MCF 10A (cell line): ENCODE measurements around the gene WFDC12. TPM values are rescaled to one million over a fixed set of nuclear protein-coding genes. Genes with fewer than 3 reads are reported as not detected.
"Not testable (repeated sequence)": the region's sequence is repeated elsewhere in the genome, so short reads cannot be mapped to it uniquely, and the experiment has no call there.

Source experiments
- BruUV-seq: library from RNA; stranded (reverse); fragments of 400-500 nt; replicated peaks from 2 replicates; lab custom pipeline; 2021; lab: Mats Ljungman, UMichigan
- CTCF ChIA-PET: fragments of 300-600 bp; sonication (Branson Sonifier 250); formaldehyde crosslinking; extraction: SDS; loops from one replicate; lab custom pipeline; 2021; ENCODE audit warnings: antibody characterized with exemption, inconsistent platforms; lab: Yijun Ruan, JAX
- POLR2A ChIA-PET: fragments of 300-600, 350-650 bp; sonication (Branson Sonifier 250); formaldehyde crosslinking; extraction: SDS; loops from one replicate; lab custom pipeline; 2020; ENCODE audit warnings: antibody characterized with exemption, inconsistent platforms; lab: Yijun Ruan, JAX
- DNase-seq: peaks from one replicate; pipeline ENCODE4 v3.0.0-alpha.2; 2018; ENCODE audit not compliant: unreplicated experiment
- H3K27ac Mint-ChIP-seq: one replicate; pipeline ENCODE4 v1.8.0; 2022; ENCODE audit warnings: mild to moderate bottlenecking, low read depth, mixed read lengths; ENCODE audit not compliant: unreplicated experiment
- H3K27me3 Mint-ChIP-seq: one replicate; pipeline ENCODE4 v1.8.0; 2022; ENCODE audit warnings: mixed read lengths; ENCODE audit not compliant: insufficient read depth, unreplicated experiment
- H3K36me3 Mint-ChIP-seq: one replicate; pipeline ENCODE4 v1.8.0; 2022; ENCODE audit warnings: mild to moderate bottlenecking, moderate library complexity, mixed read lengths; ENCODE audit not compliant: insufficient read depth, unreplicated experiment
- H3K4me1 Mint-ChIP-seq: one replicate; pipeline ENCODE4 v1.8.0; 2022; ENCODE audit warnings: mixed read lengths; ENCODE audit not compliant: insufficient read depth, unreplicated experiment
- H3K4me3 Mint-ChIP-seq: one replicate; pipeline ENCODE4 v1.8.0; 2022; ENCODE audit warnings: mild to moderate bottlenecking, moderate library complexity, mixed read lengths; ENCODE audit not compliant: unreplicated experiment
- H3K9me3 Mint-ChIP-seq: one replicate; pipeline ENCODE4 v1.8.0; 2022; ENCODE audit warnings: mixed read lengths; ENCODE audit not compliant: unreplicated experiment
- intact Hi-C: fragments of 100-400 bp; cut with micrococcal nuclease; formaldehyde crosslinking; loops from 2 replicates; pipeline ENCODE4 v1.14.1; 2022
- total RNA-seq: library from RNA; stranded (reverse); gene quantifications from 2 replicates; pipeline ENCODE4 v1.2.3, GENCODE V29; 2022
- TF ChIP-seq, protein P1 (sequence below): fragments of 200-600 bp; IDR thresholded peaks from one replicate; pipeline ENCODE4 v1.8.0; 2022; ENCODE audit warnings: antibody characterized with exemption, mild to moderate bottlenecking; ENCODE audit not compliant: unreplicated experiment

WFDC12 gene
- total RNA-seq, 1 experiment from 2014 or later, result not detected

DNA sequence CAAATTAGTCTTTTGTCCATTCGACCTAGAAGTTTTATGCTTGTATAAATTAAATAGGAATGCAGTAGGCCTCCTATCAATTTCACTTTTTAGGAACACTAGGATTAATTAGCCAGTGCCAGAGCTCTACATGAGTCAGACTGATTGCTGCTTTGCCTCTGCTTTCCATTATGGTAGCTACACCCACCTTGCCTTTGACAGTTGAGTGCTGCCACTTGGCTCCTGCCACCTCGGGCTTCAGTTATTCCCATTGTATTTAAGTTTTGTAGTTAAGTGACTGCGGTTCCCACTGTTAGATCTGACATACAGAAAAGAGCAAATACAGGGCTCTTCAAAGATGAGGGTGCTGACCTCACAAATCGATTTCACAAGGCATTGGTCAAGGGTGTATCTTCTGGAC, 16.6 kb upstream of the WFDC12 start:
- no peak for DNase-seq
- TF ChIP-seq, protein P1, sequence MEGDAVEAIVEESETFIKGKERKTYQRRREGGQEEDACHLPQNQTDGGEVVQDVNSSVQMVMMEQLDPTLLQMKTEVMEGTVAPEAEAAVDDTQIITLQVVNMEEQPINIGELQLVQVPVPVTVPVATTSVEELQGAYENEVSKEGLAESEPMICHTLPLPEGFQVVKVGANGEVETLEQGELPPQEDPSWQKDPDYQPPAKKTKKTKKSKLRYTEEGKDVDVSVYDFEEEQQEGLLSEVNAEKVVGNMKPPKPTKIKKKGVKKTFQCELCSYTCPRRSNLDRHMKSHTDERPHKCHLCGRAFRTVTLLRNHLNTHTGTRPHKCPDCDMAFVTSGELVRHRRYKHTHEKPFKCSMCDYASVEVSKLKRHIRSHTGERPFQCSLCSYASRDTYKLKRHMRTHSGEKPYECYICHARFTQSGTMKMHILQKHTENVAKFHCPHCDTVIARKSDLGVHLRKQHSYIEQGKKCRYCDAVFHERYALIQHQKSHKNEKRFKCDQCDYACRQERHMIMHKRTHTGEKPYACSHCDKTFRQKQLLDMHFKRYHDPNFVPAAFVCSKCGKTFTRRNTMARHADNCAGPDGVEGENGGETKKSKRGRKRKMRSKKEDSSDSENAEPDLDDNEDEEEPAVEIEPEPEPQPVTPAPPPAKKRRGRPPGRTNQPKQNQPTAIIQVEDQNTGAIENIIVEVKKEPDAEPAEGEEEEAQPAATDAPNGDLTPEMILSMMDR, result no peak
- H3K9me3 Mint-ChIP-seq, result no peaks in the 10 kb centered on the region
- H3K4me3 Mint-ChIP-seq, result no peak overlapping the region
- peaks cover 12% of the 10 kb centered on the region for H3K27me3 Mint-ChIP-seq
- intact Hi-C loops, result no loop called here
- H3K27ac Mint-ChIP-seq, result no peak overlapping the region
- ChIA-PET POLR2A (no interaction called here), CTCF (interaction anchor here (2.4 to 4.9 kb wide), 5 partner anchors 12 to 152 kb away, joined by 9 to 144 read pairs (median 29); partner anchors contain the start of gene WFDC5)
- H3K4me1 Mint-ChIP-seq, result no peaks in the 10 kb centered on the region
- no peaks in the 10 kb centered on the region for H3K36me3 Mint-ChIP-seq
- BruUV-seq, result no TSS peak

DNA sequence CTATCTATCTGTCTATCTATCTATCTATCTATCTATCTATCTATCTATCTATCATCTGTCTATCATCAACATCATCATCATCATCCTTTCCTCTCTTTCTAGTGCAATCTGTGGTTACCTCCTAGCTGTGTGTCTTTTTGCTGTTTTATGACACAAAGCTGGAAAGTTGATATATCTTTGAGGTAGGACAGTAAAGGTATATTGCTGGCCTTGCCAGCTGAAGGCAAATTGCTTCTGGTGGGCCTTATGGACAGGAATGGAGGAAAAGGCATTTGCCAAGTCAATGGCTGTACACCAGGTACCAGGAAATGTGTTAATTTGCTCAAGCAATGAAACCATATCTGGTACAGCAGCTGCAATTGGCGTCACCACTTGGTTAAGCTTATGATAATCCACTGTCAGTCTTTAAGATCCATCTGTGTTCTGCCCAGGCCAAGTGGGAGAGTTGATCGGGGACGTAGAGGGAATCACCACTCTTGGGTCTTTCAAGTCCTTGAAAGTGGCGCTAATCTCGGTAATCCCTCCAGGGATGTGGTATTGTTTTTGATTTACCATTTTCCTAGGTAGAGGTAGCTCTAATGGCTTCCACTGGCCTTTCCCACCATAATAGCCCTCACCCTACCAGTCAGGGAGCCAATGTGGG, 15.6 kb upstream of the WFDC12 start:
- H3K36me3 Mint-ChIP-seq, H3K27ac Mint-ChIP-seq, BruUV-seq, H3K27me3 Mint-ChIP-seq, H3K4me1 Mint-ChIP-seq, DNase-seq, H3K9me3 Mint-ChIP-seq, H3K4me3 Mint-ChIP-seq: not testable (repeated sequence)
- ChIA-PET CTCF (interaction anchor here (0.5 to 4.9 kb wide), 35 partner anchors 9 to 646 kb away, joined by 3 to 144 read pairs (median 6); partner anchors contain the start of genes PI3, SLPI and WFDC5), POLR2A (interaction anchor here (0.7 to 2.6 kb wide), 3 partner anchors 10 to 151 kb away, joined by 3 to 14 read pairs (median 14); no protein-coding TSS in a partner anchor)
- intact Hi-C loops, result loop anchor here (1.0 kb wide), 1 partner anchor 151 kb away; no protein-coding TSS in a partner anchor

- ChIA-PET POLR2A (interaction anchor here (0.7 to 2.6 kb wide), 7 partner anchors 9 to 152 kb away, joined by 3 to 14 read pairs (median 3); partner anchors contain the start of gene PI3), CTCF (interaction anchor here (0.6 to 4.9 kb wide), 53 partner anchors 10 to 632 kb away, joined by 3 to 144 read pairs (median 4); partner anchors contain the start of genes MATN4, PI3, PIGT and SLPI)
- Mint-ChIP-seq H3K9me3 (no peaks in the 10 kb centered on the region), H3K27ac (no peak overlapping the region), H3K4me1 (no peaks in the 10 kb centered on the region), H3K4me3 (no peak overlapping the region), H3K36me3 (no peaks in the 10 kb centered on the region), H3K27me3 (no peaks in the 10 kb centered on the region)
- peak; percentile 74 for DNase-seq
- intact Hi-C loops, result loop anchor here (1.0 kb wide), 1 partner anchor 153 kb away; no protein-coding TSS in a partner anchor
- no TSS peak for BruUV-seq
- TF ChIP-seq, protein P1, result peak; percentile 85
Observed at GRCh38 chr20:45138561-45139300, 14.5 kb upstream of the WFDC12 start.

- CTCF ChIA-PET, result interaction anchor here (0.6 to 1.5 kb wide), 5 partner anchors 12 to 175 kb away, joined by 3 to 7 read pairs (median 3); no protein-coding TSS in a partner anchor
- TF ChIP-seq, protein P1, result no peak
- DNase-seq, result no peak
- H3K4me3 Mint-ChIP-seq, result no peak overlapping the region
- POLR2A ChIA-PET, result no interaction called here
- no peaks in the 10 kb centered on the region for H3K4me1 Mint-ChIP-seq
- intact Hi-C loops, result no loop called here
- H3K27ac Mint-ChIP-seq, result no peak overlapping the region
- H3K27me3 Mint-ChIP-seq, result peaks cover 15% of the 10 kb centered on the region
- BruUV-seq, result no TSS peak
- H3K9me3 Mint-ChIP-seq, result no peaks in the 10 kb centered on the region
- no peaks in the 10 kb centered on the region for H3K36me3 Mint-ChIP-seq
Observed at GRCh38 chr20:45136911-45137310, 12.6 kb upstream of the WFDC12 start.
